MCF 10A (cell line): ENCODE data around the gene CHL1. TPM values are rescaled to one million over a fixed set of nuclear protein-coding genes. Genes with fewer than 3 reads are reported as not detected.

Experiments used
- BruUV-seq: library from RNA; stranded (reverse); fragments of 400-500 nt; replicated peaks from 2 replicates; lab custom pipeline; 2021; lab: Mats Ljungman, UMichigan
- CTCF ChIA-PET: fragments of 300-600 bp; sonication (Branson Sonifier 250); formaldehyde crosslinking; extraction: SDS; loops from one replicate; lab custom pipeline; 2021; ENCODE audit warnings: antibody characterized with exemption, inconsistent platforms; lab: Yijun Ruan, JAX
- POLR2A ChIA-PET: fragments of 300-600, 350-650 bp; sonication (Branson Sonifier 250); formaldehyde crosslinking; extraction: SDS; loops from one replicate; lab custom pipeline; 2020; ENCODE audit warnings: antibody characterized with exemption, inconsistent platforms; lab: Yijun Ruan, JAX
- DNase-seq: peaks from one replicate; pipeline ENCODE4 v3.0.0-alpha.2; 2018; ENCODE audit not compliant: unreplicated experiment
- H3K27ac Mint-ChIP-seq: one replicate; pipeline ENCODE4 v1.8.0; 2022; ENCODE audit warnings: mild to moderate bottlenecking, low read depth, mixed read lengths; ENCODE audit not compliant: unreplicated experiment
- H3K27me3 Mint-ChIP-seq: one replicate; pipeline ENCODE4 v1.8.0; 2022; ENCODE audit warnings: mixed read lengths; ENCODE audit not compliant: insufficient read depth, unreplicated experiment
- H3K36me3 Mint-ChIP-seq: one replicate; pipeline ENCODE4 v1.8.0; 2022; ENCODE audit warnings: mild to moderate bottlenecking, moderate library complexity, mixed read lengths; ENCODE audit not compliant: insufficient read depth, unreplicated experiment
- H3K4me1 Mint-ChIP-seq: one replicate; pipeline ENCODE4 v1.8.0; 2022; ENCODE audit warnings: mixed read lengths; ENCODE audit not compliant: insufficient read depth, unreplicated experiment
- H3K4me3 Mint-ChIP-seq: one replicate; pipeline ENCODE4 v1.8.0; 2022; ENCODE audit warnings: mild to moderate bottlenecking, moderate library complexity, mixed read lengths; ENCODE audit not compliant: unreplicated experiment
- H3K9me3 Mint-ChIP-seq: one replicate; pipeline ENCODE4 v1.8.0; 2022; ENCODE audit warnings: mixed read lengths; ENCODE audit not compliant: unreplicated experiment
- CTCF ChIP-seq: fragments of 200-600 bp; IDR thresholded peaks from one replicate; pipeline ENCODE4 v1.8.0; 2022; ENCODE audit warnings: antibody characterized with exemption, mild to moderate bottlenecking; ENCODE audit not compliant: unreplicated experiment
- intact Hi-C: fragments of 100-400 bp; cut with micrococcal nuclease; formaldehyde crosslinking; loops from 2 replicates; pipeline ENCODE4 v1.14.1; 2022
- total RNA-seq: library from RNA; stranded (reverse); gene quantifications from 2 replicates; pipeline ENCODE4 v1.2.3, GENCODE V29; 2022

Gene CHL1
- total RNA-seq, 1 experiment from 2014 or later, result not detected

GRCh38 chr3:409011-409410 lies 212.4 kb downstream of the CHL1 start:
- Mint-ChIP-seq H3K4me3 (no peak overlapping the region), H3K27me3 (peaks cover 29% of the 10 kb centered on the region), H3K9me3 (no peaks in the 10 kb centered on the region), H3K36me3 (peaks cover 7% of the 10 kb centered on the region), H3K27ac (no peak overlapping the region), H3K4me1 (no peaks in the 10 kb centered on the region)
- TF ChIP-seq CTCF, result no peak
- CTCF ChIA-PET, result no interaction called here
- intact Hi-C loops, result no loop called here
- no peak for DNase-seq
- BruUV-seq, result no TSS peak
- POLR2A ChIA-PET, result no interaction called here

GRCh38 chr3:411226-411625 lies 214.7 kb downstream of the CHL1 start:
- no peaks in the 10 kb centered on the region for H3K4me1 Mint-ChIP-seq
- no TSS peak for BruUV-seq
- peaks cover 7% of the 10 kb centered on the region for H3K36me3 Mint-ChIP-seq
- POLR2A ChIA-PET, result interaction anchor here (0.7 kb wide), 1 partner anchor 128 kb away, joined by 3 read pairs; no protein-coding TSS in a partner anchor
- no peak overlapping the region for H3K4me3 Mint-ChIP-seq
- DNase-seq, result no peak
- H3K27ac Mint-ChIP-seq, result no peak overlapping the region
- CTCF ChIA-PET, result no interaction called here
- no peaks in the 10 kb centered on the region for H3K9me3 Mint-ChIP-seq
- intact Hi-C loops, result no loop called here
- TF ChIP-seq CTCF, result no peak
- peaks cover 28% of the 10 kb centered on the region for H3K27me3 Mint-ChIP-seq

- peaks cover 28% of the 10 kb centered on the region for H3K27me3 Mint-ChIP-seq
- ChIA-PET CTCF (interaction anchor here (0.9 to 1.5 kb wide), 3 partner anchors 9 to 25 kb away, joined by 3 read pairs; no protein-coding TSS in a partner anchor), POLR2A (no interaction called here)
- no peak overlapping the region for H3K4me3 Mint-ChIP-seq
- TF ChIP-seq CTCF, result peak; percentile 14
- H3K27ac Mint-ChIP-seq, result no peak overlapping the region
- intact Hi-C loops, result no loop called here
- no peaks in the 10 kb centered on the region for H3K9me3 Mint-ChIP-seq
- peak; percentile 2 for DNase-seq
- H3K4me1 Mint-ChIP-seq, result no peaks in the 10 kb centered on the region
- peaks cover 7% of the 10 kb centered on the region for H3K36me3 Mint-ChIP-seq
- BruUV-seq, result no TSS peak
Measured at GRCh38 chr3:414063-414462, 217.5 kb downstream of the CHL1 start.

- CTCF ChIA-PET, result interaction anchor here (0.5 kb wide), 1 partner anchor 254 kb away, joined by 3 read pairs; no protein-coding TSS in a partner anchor
- no TSS peak for BruUV-seq
- POLR2A ChIA-PET, result no interaction called here
- intact Hi-C loops, result no loop called here
- Mint-ChIP-seq H3K36me3 (no peaks in the 10 kb centered on the region), H3K27me3 (peaks cover under 1% of the 10 kb centered on the region), H3K9me3 (no peaks in the 10 kb centered on the region), H3K4me1 (no peaks in the 10 kb centered on the region), H3K4me3 (no peak overlapping the region), H3K27ac (no peak overlapping the region)
- DNase-seq, result no peak
- no peak for TF ChIP-seq CTCF
Measured at GRCh38 chr3:418239-418929, 221.8 kb downstream of the CHL1 start.
